DOHH2 (cell line): Measurements from ENCODE around the gene CDK5.

Source experiments
- CTCF ChIP-seq: fragments of 200-600 bp; sonication (generic); IDR thresholded peaks from one replicate; pipeline ENCODE4 v1.5.1; 2014; ENCODE audit warnings: antibody characterized with exemption, mild to moderate bottlenecking, low read depth, low read length; ENCODE audit not compliant: poor library complexity, severe bottlenecking
- EZH2phosphoT487 ChIP-seq: fragments of 200-600 bp; sonication (generic); IDR thresholded peaks from 2 replicates; pipeline ENCODE4 v1.6.1; 2017; ENCODE audit warnings: borderline replicate concordance, mild to moderate bottlenecking, antibody characterized with exemption, low read length, moderate library complexity, mixed read lengths

DNA sequence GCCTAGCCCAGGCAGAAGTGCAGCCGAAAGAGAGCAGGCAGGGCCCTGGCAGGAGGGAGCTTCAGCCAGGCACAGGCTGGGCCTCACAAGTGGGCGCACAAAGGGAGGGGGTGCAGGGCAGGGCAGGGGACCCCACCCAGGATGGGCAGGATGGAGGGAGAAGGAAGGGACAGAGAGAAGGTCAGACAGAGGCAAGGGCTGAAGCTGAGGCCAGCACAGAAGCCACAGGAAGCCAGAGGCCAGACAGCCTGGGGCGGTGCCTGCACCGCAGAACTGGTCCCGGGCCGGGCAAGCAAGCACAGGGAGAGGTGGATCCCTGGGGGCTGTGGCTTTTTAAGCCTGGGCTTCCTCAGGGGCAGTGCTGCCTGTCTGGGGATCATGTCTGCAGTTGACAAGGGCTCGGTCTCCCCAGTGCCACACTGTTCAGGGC, 50.2 kb downstream of the CDK5 start:
- TF ChIP-seq CTCF = no peak
- TF ChIP-seq EZH2phosphoT487 = no peak
